HEK293 (cell line): ENCODE data around the gene TAS1R2.

Source experiments
- CTCF ChIA-PET: fragments of 350-600 bp; formaldehyde crosslinking; extraction: SDS; loops from one replicate; lab custom pipeline; 2021; ENCODE audit warnings: antibody characterized with exemption; lab: Yijun Ruan, JAX
- POLR2A ChIA-PET: fragments of 300-600 bp; formaldehyde crosslinking; extraction: SDS; loops from one replicate; lab custom pipeline; 2020; ENCODE audit warnings: antibody characterized with exemption, inconsistent platforms; lab: Yijun Ruan, JAX
- H3K27ac ChIP-seq: fragments of 200-500 bp; sonication (Bioruptor generic); 2 replicates; pipeline ENCODE4 v1.5.1; 2014; ENCODE audit warnings: low read depth, low read length, control low read depth, inconsistent platforms; ENCODE audit errors: extremely low read depth
- H3K36me3 ChIP-seq, 2 experiments: fragments of 200-500 bp in 1 of 2; sonication (Bioruptor generic) in 1 of 2; 1 replicate in 1 of 2; 2 replicates in 1 of 2; pipeline ENCODE4 v1.5.1; 2014 to 2017; ENCODE audit warnings: inconsistent platforms in 2 of 2, low read length in 2 of 2; ENCODE audit not compliant: control insufficient read depth in 2 of 2, insufficient read depth in 1 of 2
- H3K4me1 ChIP-seq: fragments of 200-500 bp; sonication (Bioruptor generic); 2 replicates; pipeline ENCODE4 v1.5.1; 2014; ENCODE audit warnings: mild to moderate bottlenecking, low read length, inconsistent platforms; ENCODE audit not compliant: control insufficient read depth, insufficient read depth
- H3K4me3 ChIP-seq: 2 replicates; pipeline ENCODE4 v1.5.1; 2011; ENCODE audit warnings: low read depth, mild to moderate bottlenecking, control low read depth, low read length, moderate library complexity
- H3K9me3 ChIP-seq: fragments of 200-500 bp; sonication (Bioruptor generic); 2 replicates; pipeline ENCODE4 v1.5.1; 2014; ENCODE audit warnings: low read depth, low read length, inconsistent platforms; ENCODE audit not compliant: control insufficient read depth, insufficient read depth
- BCL11A ChIP-seq: fragments of 450-650 bp; formaldehyde crosslinking; IDR thresholded peaks from 2 replicates; pipeline ENCODE4 v1.5.1; 2016; ENCODE audit warnings: low read depth, missing biosample characterization, missing genetic modification characterization
- SCRT2 ChIP-seq: fragments of 450-650 bp; formaldehyde crosslinking; IDR thresholded peaks from 2 replicates; pipeline ENCODE4 v1.5.1; 2016; ENCODE audit warnings: missing biosample characterization, missing genetic modification characterization
- ZNF112 ChIP-seq: fragments of 450-650 bp; formaldehyde crosslinking; IDR thresholded peaks from 2 replicates; pipeline ENCODE4 v1.5.0; 2017; ENCODE audit warnings: missing biosample characterization, missing genetic modification characterization
- ZNF114 ChIP-seq: fragments of 450-650 bp; formaldehyde crosslinking; IDR thresholded peaks from 2 replicates; pipeline ENCODE4 v1.5.0; 2017; ENCODE audit warnings: missing biosample characterization, missing genetic modification characterization
- ZNF140 ChIP-seq: fragments of 450-650 bp; formaldehyde crosslinking; IDR thresholded peaks from 2 replicates; pipeline ENCODE4 v1.5.1; 2016; ENCODE audit warnings: missing biosample characterization, missing genetic modification characterization
- ZNF157 ChIP-seq: fragments of 450-650 bp; formaldehyde crosslinking; IDR thresholded peaks from 2 replicates; pipeline ENCODE4 v1.5.1; 2016; ENCODE audit warnings: missing biosample characterization, missing genetic modification characterization
- ZNF174 ChIP-seq: fragments of 450-650 bp; formaldehyde crosslinking; IDR thresholded peaks from 2 replicates; pipeline ENCODE4 v1.5.0; 2017; ENCODE audit warnings: missing biosample characterization, mild to moderate bottlenecking, missing genetic modification characterization
- ZNF335 ChIP-seq: fragments of 450-650 bp; formaldehyde crosslinking; conservative IDR thresholded peaks from 2 replicates; pipeline ENCODE4 v1.5.1; 2016; ENCODE audit warnings: missing biosample characterization, missing genetic modification characterization
- ZNF416 ChIP-seq: fragments of 450-650 bp; formaldehyde crosslinking; IDR thresholded peaks from 2 replicates; pipeline ENCODE4 v1.5.1; 2016; ENCODE audit warnings: missing biosample characterization, missing genetic modification characterization
- ZNF426 ChIP-seq: fragments of 450-650 bp; formaldehyde crosslinking; IDR thresholded peaks from 2 replicates; pipeline ENCODE4 v1.5.1; 2017; ENCODE audit warnings: missing biosample characterization, missing genetic modification characterization, mild to moderate bottlenecking, inconsistent platforms, moderate library complexity
- ZNF48 ChIP-seq: fragments of 450-650 bp; formaldehyde crosslinking; IDR thresholded peaks from 2 replicates; pipeline ENCODE4 v1.5.1; 2016; ENCODE audit warnings: missing biosample characterization, missing genetic modification characterization
- ZNF558 ChIP-seq: fragments of 450-650 bp; formaldehyde crosslinking; IDR thresholded peaks from 2 replicates; pipeline ENCODE4 v1.5.1; 2016; ENCODE audit warnings: missing biosample characterization, missing genetic modification characterization
- ZNF701 ChIP-seq: fragments of 450-650 bp; formaldehyde crosslinking; IDR thresholded peaks from 2 replicates; pipeline ENCODE4 v1.5.1; 2016; ENCODE audit warnings: missing biosample characterization, missing genetic modification characterization
- ZNF76 ChIP-seq: fragments of 450-650 bp; formaldehyde crosslinking; IDR thresholded peaks from 2 replicates; pipeline ENCODE4; 2016; ENCODE audit warnings: low read depth, missing biosample characterization, missing genetic modification characterization, borderline replicate concordance
- ZSCAN16 ChIP-seq: fragments of 450-650 bp; formaldehyde crosslinking; IDR thresholded peaks from 2 replicates; pipeline ENCODE4 v1.5.1; 2016; ENCODE audit warnings: missing biosample characterization, missing genetic modification characterization
- TF ChIP-seq, protein P1 (sequence below): fragments of 450-650 bp; formaldehyde crosslinking; IDR thresholded peaks from 2 replicates; pipeline ENCODE4 v1.5.0; 2017; ENCODE audit warnings: missing biosample characterization, missing genetic modification characterization, borderline replicate concordance
- TF ChIP-seq, protein P2 (sequence below): fragments of 450-650 bp; formaldehyde crosslinking; IDR thresholded peaks from 2 replicates; pipeline ENCODE4 v1.5.1; 2017; ENCODE audit warnings: missing biosample characterization, missing genetic modification characterization
- TF ChIP-seq, protein P3 (sequence below): fragments of 450-650 bp; IDR thresholded peaks from 2 replicates; pipeline ENCODE4 v1.5.1; 2018; ENCODE audit warnings: missing biosample characterization, missing genetic modification characterization
- TF ChIP-seq, protein P4 (sequence below): fragments of 450-650 bp; formaldehyde crosslinking; IDR thresholded peaks from 2 replicates; pipeline ENCODE4 v1.5.1; 2016; ENCODE audit warnings: missing biosample characterization, missing genetic modification characterization, low read depth
- TF ChIP-seq, protein P5 (sequence below): fragments of 450-650 bp; formaldehyde crosslinking; IDR thresholded peaks from 2 replicates; pipeline ENCODE4 v1.5.1; 2016; ENCODE audit warnings: missing biosample characterization, missing genetic modification characterization

TAS1R2 gene

DNA sequence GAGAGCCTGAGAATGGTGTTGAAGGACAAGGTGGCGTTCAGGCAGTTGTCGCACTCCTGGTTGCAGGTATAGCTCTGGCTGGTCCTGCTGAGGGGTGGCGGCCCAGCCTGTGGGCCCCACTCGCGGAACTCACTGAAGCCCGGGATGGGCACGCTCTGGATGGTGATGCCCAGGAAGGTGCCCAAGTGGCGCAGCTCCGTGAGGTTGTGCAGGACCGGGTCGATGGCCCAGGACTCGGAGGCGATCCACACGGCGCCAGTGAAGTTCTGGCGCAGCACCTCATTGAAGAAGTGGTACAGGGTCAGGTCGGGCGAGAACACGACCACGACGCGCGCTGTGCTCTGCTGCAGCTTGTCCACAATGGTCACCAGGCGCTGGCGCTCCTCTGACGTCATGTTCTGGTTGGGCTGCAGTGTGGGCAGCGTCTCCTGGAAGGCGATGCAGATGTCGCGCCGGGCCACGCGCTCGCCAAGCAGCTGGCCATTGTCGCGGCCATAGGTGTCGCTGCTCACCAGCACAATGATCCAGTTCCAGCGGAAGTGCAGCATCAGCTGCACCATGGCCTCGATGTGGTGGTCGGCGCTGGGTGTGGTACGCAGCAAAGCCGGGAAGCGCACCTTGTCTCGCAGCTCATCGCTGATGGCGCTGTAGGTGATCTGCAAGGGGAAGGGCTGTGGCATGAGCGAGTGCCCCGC, 5.0 kb downstream of the TAS1R2 start:
- no peaks in the 10 kb centered on the region for H3K4me1 ChIP-seq
- ChIA-PET CTCF (interaction anchor here (0.6 kb wide), 1 partner anchor 52 kb away, joined by 3 read pairs; no protein-coding TSS in a partner anchor), POLR2A (no interaction called here)
- no peak overlapping the region for H3K4me3 ChIP-seq
- no peaks in the 10 kb centered on the region for H3K9me3 ChIP-seq
- H3K36me3 ChIP-seq: no peaks in the 10 kb centered on the region
- TF ChIP-seq ZNF416 (no peak), ZNF157 (tag by site-specific recombination) (no peak), ZNF140 (tag by site-specific recombination) (no peak), ZNF335 (tag by site-specific recombination) (no peak), ZNF48 (tag by site-specific recombination) (no peak), ZNF76 (tag by site-specific recombination) (no peak), ZNF558 (no peak), ZNF114 (no peak), BCL11A (tag by site-specific recombination) (no peak), ZNF426 (tag by site-specific recombination) (no peak), ZSCAN16 (no peak), ZNF174 (no peak), ZNF701 (no peak), ZNF112 (no peak), SCRT2 (tag by site-specific recombination) (no peak)
- TF ChIP-seq, protein P1, sequence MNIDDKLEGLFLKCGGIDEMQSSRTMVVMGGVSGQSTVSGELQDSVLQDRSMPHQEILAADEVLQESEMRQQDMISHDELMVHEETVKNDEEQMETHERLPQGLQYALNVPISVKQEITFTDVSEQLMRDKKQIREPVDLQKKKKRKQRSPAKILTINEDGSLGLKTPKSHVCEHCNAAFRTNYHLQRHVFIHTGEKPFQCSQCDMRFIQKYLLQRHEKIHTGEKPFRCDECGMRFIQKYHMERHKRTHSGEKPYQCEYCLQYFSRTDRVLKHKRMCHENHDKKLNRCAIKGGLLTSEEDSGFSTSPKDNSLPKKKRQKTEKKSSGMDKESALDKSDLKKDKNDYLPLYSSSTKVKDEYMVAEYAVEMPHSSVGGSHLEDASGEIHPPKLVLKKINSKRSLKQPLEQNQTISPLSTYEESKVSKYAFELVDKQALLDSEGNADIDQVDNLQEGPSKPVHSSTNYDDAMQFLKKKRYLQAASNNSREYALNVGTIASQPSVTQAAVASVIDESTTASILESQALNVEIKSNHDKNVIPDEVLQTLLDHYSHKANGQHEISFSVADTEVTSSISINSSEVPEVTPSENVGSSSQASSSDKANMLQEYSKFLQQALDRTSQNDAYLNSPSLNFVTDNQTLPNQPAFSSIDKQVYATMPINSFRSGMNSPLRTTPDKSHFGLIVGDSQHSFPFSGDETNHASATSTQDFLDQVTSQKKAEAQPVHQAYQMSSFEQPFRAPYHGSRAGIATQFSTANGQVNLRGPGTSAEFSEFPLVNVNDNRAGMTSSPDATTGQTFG (tag by site-specific recombination): no peak
- TF ChIP-seq, protein P2, sequence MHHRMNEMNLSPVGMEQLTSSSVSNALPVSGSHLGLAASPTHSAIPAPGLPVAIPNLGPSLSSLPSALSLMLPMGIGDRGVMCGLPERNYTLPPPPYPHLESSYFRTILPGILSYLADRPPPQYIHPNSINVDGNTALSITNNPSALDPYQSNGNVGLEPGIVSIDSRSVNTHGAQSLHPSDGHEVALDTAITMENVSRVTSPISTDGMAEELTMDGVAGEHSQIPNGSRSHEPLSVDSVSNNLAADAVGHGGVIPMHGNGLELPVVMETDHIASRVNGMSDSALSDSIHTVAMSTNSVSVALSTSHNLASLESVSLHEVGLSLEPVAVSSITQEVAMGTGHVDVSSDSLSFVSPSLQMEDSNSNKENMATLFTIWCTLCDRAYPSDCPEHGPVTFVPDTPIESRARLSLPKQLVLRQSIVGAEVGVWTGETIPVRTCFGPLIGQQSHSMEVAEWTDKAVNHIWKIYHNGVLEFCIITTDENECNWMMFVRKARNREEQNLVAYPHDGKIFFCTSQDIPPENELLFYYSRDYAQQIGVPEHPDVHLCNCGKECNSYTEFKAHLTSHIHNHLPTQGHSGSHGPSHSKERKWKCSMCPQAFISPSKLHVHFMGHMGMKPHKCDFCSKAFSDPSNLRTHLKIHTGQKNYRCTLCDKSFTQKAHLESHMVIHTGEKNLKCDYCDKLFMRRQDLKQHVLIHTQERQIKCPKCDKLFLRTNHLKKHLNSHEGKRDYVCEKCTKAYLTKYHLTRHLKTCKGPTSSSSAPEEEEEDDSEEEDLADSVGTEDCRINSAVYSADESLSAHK (tag by site-specific recombination): no peak
- TF ChIP-seq, protein P3, sequence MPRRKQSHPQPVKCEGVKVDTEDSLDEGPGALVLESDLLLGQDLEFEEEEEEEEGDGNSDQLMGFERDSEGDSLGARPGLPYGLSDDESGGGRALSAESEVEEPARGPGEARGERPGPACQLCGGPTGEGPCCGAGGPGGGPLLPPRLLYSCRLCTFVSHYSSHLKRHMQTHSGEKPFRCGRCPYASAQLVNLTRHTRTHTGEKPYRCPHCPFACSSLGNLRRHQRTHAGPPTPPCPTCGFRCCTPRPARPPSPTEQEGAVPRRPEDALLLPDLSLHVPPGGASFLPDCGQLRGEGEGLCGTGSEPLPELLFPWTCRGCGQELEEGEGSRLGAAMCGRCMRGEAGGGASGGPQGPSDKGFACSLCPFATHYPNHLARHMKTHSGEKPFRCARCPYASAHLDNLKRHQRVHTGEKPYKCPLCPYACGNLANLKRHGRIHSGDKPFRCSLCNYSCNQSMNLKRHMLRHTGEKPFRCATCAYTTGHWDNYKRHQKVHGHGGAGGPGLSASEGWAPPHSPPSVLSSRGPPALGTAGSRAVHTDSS (tag by site-specific recombination): no peak
- TF ChIP-seq, protein P4, sequence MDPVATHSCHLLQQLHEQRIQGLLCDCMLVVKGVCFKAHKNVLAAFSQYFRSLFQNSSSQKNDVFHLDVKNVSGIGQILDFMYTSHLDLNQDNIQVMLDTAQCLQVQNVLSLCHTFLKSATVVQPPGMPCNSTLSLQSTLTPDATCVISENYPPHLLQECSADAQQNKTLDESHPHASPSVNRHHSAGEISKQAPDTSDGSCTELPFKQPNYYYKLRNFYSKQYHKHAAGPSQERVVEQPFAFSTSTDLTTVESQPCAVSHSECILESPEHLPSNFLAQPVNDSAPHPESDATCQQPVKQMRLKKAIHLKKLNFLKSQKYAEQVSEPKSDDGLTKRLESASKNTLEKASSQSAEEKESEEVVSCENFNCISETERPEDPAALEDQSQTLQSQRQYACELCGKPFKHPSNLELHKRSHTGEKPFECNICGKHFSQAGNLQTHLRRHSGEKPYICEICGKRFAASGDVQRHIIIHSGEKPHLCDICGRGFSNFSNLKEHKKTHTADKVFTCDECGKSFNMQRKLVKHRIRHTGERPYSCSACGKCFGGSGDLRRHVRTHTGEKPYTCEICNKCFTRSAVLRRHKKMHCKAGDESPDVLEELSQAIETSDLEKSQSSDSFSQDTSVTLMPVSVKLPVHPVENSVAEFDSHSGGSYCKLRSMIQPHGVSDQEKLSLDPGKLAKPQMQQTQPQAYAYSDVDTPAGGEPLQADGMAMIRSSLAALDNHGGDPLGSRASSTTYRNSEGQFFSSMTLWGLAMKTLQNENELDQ (tag by site-specific recombination): no peak
- TF ChIP-seq, protein P5, sequence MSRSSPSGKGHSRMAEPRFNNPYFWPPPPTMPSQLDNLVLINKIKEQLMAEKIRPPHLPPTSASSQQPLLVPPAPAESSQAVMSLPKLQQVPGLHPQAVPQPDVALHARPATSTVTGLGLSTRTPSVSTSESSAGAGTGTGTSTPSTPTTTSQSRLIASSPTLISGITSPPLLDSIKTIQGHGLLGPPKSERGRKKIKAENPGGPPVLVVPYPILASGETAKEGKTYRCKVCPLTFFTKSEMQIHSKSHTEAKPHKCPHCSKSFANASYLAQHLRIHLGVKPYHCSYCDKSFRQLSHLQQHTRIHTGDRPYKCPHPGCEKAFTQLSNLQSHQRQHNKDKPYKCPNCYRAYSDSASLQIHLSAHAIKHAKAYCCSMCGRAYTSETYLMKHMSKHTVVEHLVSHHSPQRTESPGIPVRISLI (tag by site-specific recombination): no peak
- no peak overlapping the region for H3K27ac ChIP-seq
